OCI-LY7 (cell line): ENCODE data around the gene DNAI2. TPM values are rescaled to one million over a fixed set of nuclear protein-coding genes. Genes with fewer than 3 reads are reported as not detected.

Experiments
- BruUV-seq: library from RNA; stranded (reverse); fragments of 400-500 nt; replicated peaks from 2 replicates; lab custom pipeline; 2021; lab: Mats Ljungman, UMichigan
- CTCF ChIA-PET: fragments of 300-600 bp; sonication (Branson Sonifier 250); formaldehyde crosslinking; loops from one replicate; lab custom pipeline; 2022; ENCODE audit warnings: antibody characterized with exemption; ENCODE audit not compliant: unreplicated experiment; lab: Charles Lee
- POLR2A ChIA-PET: fragments of 300-600 bp; sonication (Branson Sonifier 250); formaldehyde crosslinking; loops from one replicate; lab custom pipeline; 2022; ENCODE audit warnings: antibody characterized with exemption; lab: Charles Lee
- DNase-seq: peaks from one replicate; pipeline ENCODE4 v3.0.0-alpha.2; 2015; ENCODE audit warnings: low spot score
- H2AFZ ChIP-seq: fragments of 200-600 bp; sonication (generic), shearing (Covaris generic); 2 replicates; pipeline ENCODE4 v1.6.1; 2014; ENCODE audit warnings: mild to moderate bottlenecking, antibody characterized with exemption, low read length, moderate library complexity
- H3K27ac ChIP-seq: fragments of 200-600 bp; sonication (generic); 2 replicates; pipeline ENCODE4 v1.5.1; 2014; ENCODE audit warnings: mixed run types, low read depth, mild to moderate bottlenecking, moderate library complexity, low read length, inconsistent platforms; ENCODE audit not compliant: poor library complexity, severe bottlenecking
- H3K36me3 ChIP-seq: fragments of 200-600 bp; sonication (generic); 2 replicates; pipeline ENCODE4 v1.6.1; 2014; ENCODE audit warnings: mild to moderate bottlenecking, antibody characterized with exemption, low read length, moderate library complexity, mixed read lengths; ENCODE audit not compliant: insufficient read depth
- H3K4me1 ChIP-seq: fragments of 200-600 bp; sonication (generic); 2 replicates; pipeline ENCODE4 v1.5.1; 2014; ENCODE audit warnings: mild to moderate bottlenecking, low read length; ENCODE audit not compliant: insufficient read depth, poor library complexity, severe bottlenecking
- H3K4me2 ChIP-seq: fragments of 200-600 bp; sonication (generic); 2 replicates; pipeline ENCODE4 v1.6.1; 2014; ENCODE audit warnings: mild to moderate bottlenecking, low read length
- H3K4me3 ChIP-seq: fragments of 200-600 bp; sonication (generic); 2 replicates; pipeline ENCODE4 v1.5.1; 2014; ENCODE audit warnings: mild to moderate bottlenecking, low read depth, low read length; ENCODE audit not compliant: poor library complexity, severe bottlenecking
- H3K79me2 ChIP-seq: fragments of 200-600 bp; sonication (generic); 2 replicates; pipeline ENCODE4 v1.6.1; 2016; ENCODE audit warnings: low read depth, mild to moderate bottlenecking, low read length, moderate library complexity, mixed read lengths; ENCODE audit not compliant: insufficient read depth
- H3K9me2 ChIP-seq: fragments of 200-600 bp; sonication (generic); 2 replicates; pipeline ENCODE4 v1.6.1; 2016; ENCODE audit warnings: mild to moderate bottlenecking, low read length, mixed read lengths; ENCODE audit not compliant: insufficient read depth
- H3K9me3 ChIP-seq: fragments of 200-600 bp; sonication (generic); 2 replicates; pipeline ENCODE4 v1.6.1; 2014; ENCODE audit warnings: mild to moderate bottlenecking, mixed run types, low read length, mixed read lengths
- H4K20me1 ChIP-seq: fragments of 200-600 bp; sonication (generic); 2 replicates; pipeline ENCODE4 v1.6.1; 2014; ENCODE audit warnings: mild to moderate bottlenecking, antibody characterized with exemption, low read length, moderate library complexity, mixed read lengths; ENCODE audit not compliant: insufficient read depth
- CTCF ChIP-seq: fragments of 200-600 bp; sonication (generic); conservative IDR thresholded peaks from 2 replicates; pipeline ENCODE4 v1.5.1; 2014; ENCODE audit warnings: mild to moderate bottlenecking, antibody characterized with exemption, low read length, moderate library complexity, mixed read lengths
- EZH2phosphoT487 ChIP-seq: fragments of 200-600 bp; sonication (generic); IDR thresholded peaks from 2 replicates; pipeline ENCODE4 v1.6.1; 2018; ENCODE audit warnings: low read depth, borderline replicate concordance, mild to moderate bottlenecking, mixed run types, antibody characterized with exemption, low read length, moderate library complexity, mixed read lengths
- intact Hi-C: fragments of 100-400 bp; cut with micrococcal nuclease; formaldehyde crosslinking; loops from one replicate; pipeline ENCODE4 v1.10.0; 2022; ENCODE audit not compliant: unreplicated experiment
- total RNA-seq, 2 experiments: library from RNA; depleted of rRNA in 1 of 2; stranded (reverse); fragments of >200 nt in 1 of 2; shearing (Covaris generic) in 1 of 2; gene quantifications; 2 replicates each; pipeline ENCODE4 v1.2.3, GENCODE V29; 2014 to 2022

DNAI2 gene
- total RNA-seq, 2 experiments from 2014 or later = not detected

GRCh38 chr17:74271281-74271680, 2.8 kb upstream of the DNAI2 start:
- intact Hi-C loops = no loop called here
- H3K4me2 ChIP-seq = no peak overlapping the region
- no peaks in the 10 kb centered on the region for H3K36me3 ChIP-seq
- no peak overlapping the region for H3K27ac ChIP-seq
- no peaks in the 10 kb centered on the region for H3K9me3 ChIP-seq
- no peaks in the 10 kb centered on the region for H4K20me1 ChIP-seq
- no peaks in the 10 kb centered on the region for H3K9me2 ChIP-seq
- H3K4me3 ChIP-seq = no peak overlapping the region
- CTCF ChIA-PET = no interaction called here
- H3K79me2 ChIP-seq = no peaks in the 10 kb centered on the region
- TF ChIP-seq CTCF = no peak
- no peak for TF ChIP-seq EZH2phosphoT487
- POLR2A ChIA-PET = no interaction called here
- no peak for DNase-seq
- H3K4me1 ChIP-seq = peaks cover 8% of the 10 kb centered on the region
- BruUV-seq = no TSS peak
- H2AFZ ChIP-seq = no peak overlapping the region

- ChIA-PET CTCF (no interaction called here), POLR2A (no interaction called here)
- no peak for DNase-seq
- no TSS peak for BruUV-seq
- Histone ChIP-seq H3K9me2 (no peaks in the 10 kb centered on the region), H3K4me1 (peaks cover 8% of the 10 kb centered on the region), H3K27ac (no peak overlapping the region), H3K9me3 (no peaks in the 10 kb centered on the region), H3K4me3 (no peak overlapping the region), H3K36me3 (no peaks in the 10 kb centered on the region), H3K4me2 (no peak overlapping the region), H4K20me1 (no peaks in the 10 kb centered on the region), H2AFZ (no peak overlapping the region), H3K79me2 (no peaks in the 10 kb centered on the region)
- intact Hi-C loops = no loop called here
- TF ChIP-seq EZH2phosphoT487 (no peak), CTCF (no peak)
Measured at GRCh38 chr17:74271901-74272561, 2.0 kb upstream of the DNAI2 start.

GRCh38 chr17:74272731-74273201, 1.3 kb upstream of the DNAI2 start:
- no peak for DNase-seq
- no TSS peak for BruUV-seq
- no peak overlapping the region for H3K27ac ChIP-seq
- H2AFZ ChIP-seq = no peak overlapping the region
- no peaks in the 10 kb centered on the region for H3K36me3 ChIP-seq
- no peak for TF ChIP-seq CTCF
- no peak for TF ChIP-seq EZH2phosphoT487
- no peaks in the 10 kb centered on the region for H3K79me2 ChIP-seq
- H3K4me3 ChIP-seq = no peak overlapping the region
- CTCF ChIA-PET = no interaction called here
- no peaks in the 10 kb centered on the region for H3K9me2 ChIP-seq
- POLR2A ChIA-PET = no interaction called here
- H3K4me1 ChIP-seq = peaks cover 8% of the 10 kb centered on the region
- no peak overlapping the region for H3K4me2 ChIP-seq
- no peaks in the 10 kb centered on the region for H4K20me1 ChIP-seq
- H3K9me3 ChIP-seq = no peaks in the 10 kb centered on the region
- intact Hi-C loops = no loop called here
